ENCODE data around the gene CELF2.

CELF2 gene

DNA sequence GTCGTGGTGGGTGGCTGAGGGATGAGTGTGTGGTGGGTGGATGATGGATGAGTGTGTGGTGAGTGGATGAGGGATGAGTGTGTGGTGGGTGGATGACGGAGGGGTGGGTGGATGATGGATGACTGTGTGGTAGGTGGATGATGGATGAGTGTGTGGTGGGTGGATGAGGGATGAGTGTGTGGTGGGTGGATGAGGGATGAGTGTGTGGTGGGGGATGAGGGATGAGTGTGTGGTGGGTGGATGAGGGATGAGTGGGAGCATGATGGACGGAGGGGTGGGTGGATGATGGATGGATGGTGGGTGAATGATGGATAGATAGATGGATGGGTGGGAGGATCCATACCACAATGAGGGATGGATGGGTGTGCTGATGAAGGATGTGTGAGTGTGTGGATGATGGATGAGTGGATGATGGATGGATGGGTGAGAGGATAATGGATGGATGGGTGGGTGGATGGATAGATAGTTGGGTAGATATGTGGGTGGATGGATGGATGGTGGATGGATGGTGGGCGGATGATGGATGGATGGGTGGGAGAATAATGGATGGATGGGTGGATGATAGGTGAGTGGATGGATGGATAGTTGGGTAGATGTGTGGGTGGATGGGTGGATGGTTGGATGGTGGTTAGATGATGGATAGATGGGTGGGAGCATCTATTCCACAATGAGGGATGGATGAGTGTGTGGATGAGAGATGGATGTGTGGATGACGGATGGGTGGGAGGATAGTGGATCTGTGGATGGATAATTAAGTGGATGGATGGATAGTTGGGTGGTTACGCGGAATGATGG is 266.8 kb downstream of the CELF2 start:
- Histone ChIP-seq H3K4me3 (ENCODE audit: insufficient read depth, low read length, poor library complexity, severe bottlenecking) (no peak overlapping the region), H3K36me3 (ENCODE audit: low read length) (no peaks in the 10 kb centered on the region), H3K9ac (ENCODE audit: low read length) (no peak overlapping the region), H3K27me3 (ENCODE audit: low read length) (no peaks in the 10 kb centered on the region), H3K27ac (ENCODE audit: low read depth, low read length) (no peak overlapping the region), H3K79me2 (ENCODE audit: insufficient read depth, low read length) (no peaks in the 10 kb centered on the region), H3K9me3 (ENCODE audit: insufficient read depth, low read length) (no peaks in the 10 kb centered on the region), H4K20me1 (ENCODE audit: low read depth, low read length) (no peaks in the 10 kb centered on the region), H2AFZ (ENCODE audit: low read depth, low read length, severe bottlenecking) (no peak overlapping the region), H3F3A (ENCODE audit: insufficient read depth) (no peaks in the 10 kb centered on the region), H3K9me2 (replicated peaks; ENCODE audit: insufficient read depth, low read length) (no peaks in the 10 kb centered on the region), H3K4me2 (ENCODE audit: low read depth, low read length, poor library complexity, severe bottlenecking) (no peak overlapping the region)
- TF ChIP-seq EZH2phosphoT487 (conservative IDR thresholded peaks at IDR 0.05; ENCODE audit: low read length), result no peak

DNA sequence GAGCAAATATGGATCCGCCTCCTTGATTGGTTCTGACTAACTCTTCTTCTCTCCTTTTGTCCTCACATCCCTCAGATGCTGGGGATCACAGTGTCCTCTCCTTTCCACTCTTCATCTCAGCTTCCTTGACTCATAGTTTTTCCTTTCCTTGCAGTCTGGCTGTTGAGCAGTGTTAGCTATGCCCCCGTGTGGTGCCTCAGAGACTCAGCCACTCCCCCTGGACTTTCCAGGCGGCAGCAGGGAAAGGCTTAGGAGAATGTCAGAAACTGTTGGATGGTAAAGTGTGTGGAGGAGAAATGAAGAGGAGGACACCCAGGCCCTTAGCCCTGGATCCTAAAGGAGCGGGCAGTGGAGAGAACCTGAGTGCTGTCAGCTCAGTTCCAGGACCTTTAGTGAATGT is 267.5 kb downstream of the CELF2 start:
- Histone ChIP-seq H3K27me3 (ENCODE audit: low read length) (no peaks in the 10 kb centered on the region), H3F3A (ENCODE audit: insufficient read depth) (no peaks in the 10 kb centered on the region), H4K20me1 (ENCODE audit: low read depth, low read length) (no peaks in the 10 kb centered on the region), H3K9me2 (replicated peaks; ENCODE audit: insufficient read depth, low read length) (no peaks in the 10 kb centered on the region), H3K9me3 (ENCODE audit: insufficient read depth, low read length) (no peaks in the 10 kb centered on the region), H2AFZ (ENCODE audit: low read depth, low read length, severe bottlenecking) (no peak overlapping the region), H3K4me2 (ENCODE audit: low read depth, low read length, poor library complexity, severe bottlenecking) (no peak overlapping the region), H3K36me3 (ENCODE audit: low read length) (no peaks in the 10 kb centered on the region), H3K79me2 (ENCODE audit: insufficient read depth, low read length) (no peaks in the 10 kb centered on the region), H3K9ac (ENCODE audit: low read length) (no peak overlapping the region), H3K4me3 (ENCODE audit: insufficient read depth, low read length, poor library complexity, severe bottlenecking) (no peak overlapping the region), H3K27ac (ENCODE audit: low read depth, low read length) (no peak overlapping the region)
- TF ChIP-seq EZH2phosphoT487 (conservative IDR thresholded peaks at IDR 0.05; ENCODE audit: low read length), result no peak
- TF ChIP-seq, protein P1, sequence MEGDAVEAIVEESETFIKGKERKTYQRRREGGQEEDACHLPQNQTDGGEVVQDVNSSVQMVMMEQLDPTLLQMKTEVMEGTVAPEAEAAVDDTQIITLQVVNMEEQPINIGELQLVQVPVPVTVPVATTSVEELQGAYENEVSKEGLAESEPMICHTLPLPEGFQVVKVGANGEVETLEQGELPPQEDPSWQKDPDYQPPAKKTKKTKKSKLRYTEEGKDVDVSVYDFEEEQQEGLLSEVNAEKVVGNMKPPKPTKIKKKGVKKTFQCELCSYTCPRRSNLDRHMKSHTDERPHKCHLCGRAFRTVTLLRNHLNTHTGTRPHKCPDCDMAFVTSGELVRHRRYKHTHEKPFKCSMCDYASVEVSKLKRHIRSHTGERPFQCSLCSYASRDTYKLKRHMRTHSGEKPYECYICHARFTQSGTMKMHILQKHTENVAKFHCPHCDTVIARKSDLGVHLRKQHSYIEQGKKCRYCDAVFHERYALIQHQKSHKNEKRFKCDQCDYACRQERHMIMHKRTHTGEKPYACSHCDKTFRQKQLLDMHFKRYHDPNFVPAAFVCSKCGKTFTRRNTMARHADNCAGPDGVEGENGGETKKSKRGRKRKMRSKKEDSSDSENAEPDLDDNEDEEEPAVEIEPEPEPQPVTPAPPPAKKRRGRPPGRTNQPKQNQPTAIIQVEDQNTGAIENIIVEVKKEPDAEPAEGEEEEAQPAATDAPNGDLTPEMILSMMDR (IDR thresholded peaks at IDR 0.05; ENCODE audit: insufficient read depth, low read length, poor library complexity, severe bottlenecking), result no peak

DNA sequence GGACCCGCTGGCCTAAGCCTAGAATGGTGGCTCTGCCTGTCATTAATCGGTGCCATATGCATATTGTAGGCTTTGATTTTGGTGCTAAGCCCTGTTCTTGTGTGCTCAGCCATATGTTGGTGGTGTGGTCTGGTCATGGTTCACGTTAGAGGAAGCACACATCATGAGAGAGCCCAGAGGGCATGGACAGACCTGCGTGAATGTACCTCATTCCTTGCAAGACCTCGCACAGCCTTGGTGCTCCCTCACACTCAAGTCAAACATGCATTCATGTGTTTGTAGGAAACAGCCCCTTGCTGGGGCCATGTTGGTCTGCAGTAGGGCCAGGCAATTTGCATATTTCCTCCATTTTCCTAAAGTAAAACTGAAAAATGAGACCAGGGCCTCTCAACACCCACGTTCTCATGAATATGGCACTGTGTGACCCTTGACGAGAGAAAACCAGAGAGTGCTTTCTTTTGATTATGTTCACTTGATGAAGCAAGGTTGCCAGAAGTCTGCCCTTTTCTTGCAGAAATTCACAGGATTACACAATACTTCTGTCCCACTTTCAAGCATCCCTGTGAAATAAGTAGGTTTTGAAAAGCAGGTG is 268.7 kb downstream of the CELF2 start:
- H3K27me3 ChIP-seq (ENCODE audit: low read length), result no peaks in the 10 kb centered on the region
- no peaks in the 10 kb centered on the region for H3K36me3 ChIP-seq (ENCODE audit: low read length)
- H3K79me2 ChIP-seq (ENCODE audit: insufficient read depth, low read length), result no peaks in the 10 kb centered on the region
- H3K9me2 ChIP-seq (replicated peaks; ENCODE audit: insufficient read depth, low read length), result no peaks in the 10 kb centered on the region
- no peaks in the 10 kb centered on the region for H3F3A ChIP-seq (ENCODE audit: insufficient read depth)
- no peak overlapping the region for H3K4me2 ChIP-seq (ENCODE audit: low read depth, low read length, poor library complexity, severe bottlenecking)
- no peak overlapping the region for H3K4me3 ChIP-seq (ENCODE audit: insufficient read depth, low read length, poor library complexity, severe bottlenecking)
- H3K9me3 ChIP-seq (ENCODE audit: insufficient read depth, low read length), result no peaks in the 10 kb centered on the region
- no peak overlapping the region for H3K9ac ChIP-seq (ENCODE audit: low read length)
- no peak overlapping the region for H2AFZ ChIP-seq (ENCODE audit: low read depth, low read length, severe bottlenecking)
- H3K27ac ChIP-seq (ENCODE audit: low read depth, low read length), result no peak overlapping the region
- no peaks in the 10 kb centered on the region for H4K20me1 ChIP-seq (ENCODE audit: low read depth, low read length)
- TF ChIP-seq, protein P1 (IDR thresholded peaks at IDR 0.05; ENCODE audit: insufficient read depth, low read length, poor library complexity, severe bottlenecking), result no peak
- no peak for TF ChIP-seq EZH2phosphoT487 (conservative IDR thresholded peaks at IDR 0.05; ENCODE audit: low read length)

DNA sequence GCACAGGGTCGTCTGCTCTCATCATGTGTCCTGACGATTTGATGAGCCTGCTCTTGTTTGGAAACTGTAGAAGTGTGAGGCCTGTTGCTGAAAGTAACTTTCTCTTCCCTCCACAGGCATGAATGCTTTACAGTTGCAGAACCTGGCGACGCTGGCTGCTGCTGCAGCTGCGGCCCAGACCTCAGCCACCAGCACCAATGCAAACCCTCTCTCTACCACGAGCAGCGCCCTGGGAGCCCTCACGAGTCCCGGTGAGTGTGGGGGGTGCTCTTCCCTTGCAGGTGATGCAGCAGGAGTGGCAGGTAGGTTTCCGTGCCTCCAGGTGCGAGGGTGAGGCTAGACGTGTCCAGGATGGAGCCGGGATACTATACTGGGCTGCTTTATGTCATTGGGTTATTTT is 270.6 kb downstream of the CELF2 start:
- no peak overlapping the region for H3K27ac ChIP-seq (ENCODE audit: low read depth, low read length)
- H4K20me1 ChIP-seq (ENCODE audit: low read depth, low read length), result no peaks in the 10 kb centered on the region
- no peak for TF ChIP-seq EZH2phosphoT487 (conservative IDR thresholded peaks at IDR 0.05; ENCODE audit: low read length)
- TF ChIP-seq, protein P1 (IDR thresholded peaks at IDR 0.05; ENCODE audit: insufficient read depth, low read length, poor library complexity, severe bottlenecking), result no peak
- no peaks in the 10 kb centered on the region for H3K9me2 ChIP-seq (replicated peaks; ENCODE audit: insufficient read depth, low read length)
- no peaks in the 10 kb centered on the region for H3K9me3 ChIP-seq (ENCODE audit: insufficient read depth, low read length)
- H3K36me3 ChIP-seq (ENCODE audit: low read length), result no peaks in the 10 kb centered on the region
- no peaks in the 10 kb centered on the region for H3F3A ChIP-seq (ENCODE audit: insufficient read depth)
- no peak overlapping the region for H3K4me2 ChIP-seq (ENCODE audit: low read depth, low read length, poor library complexity, severe bottlenecking)
- H3K9ac ChIP-seq (ENCODE audit: low read length), result no peak overlapping the region
- no peaks in the 10 kb centered on the region for H3K79me2 ChIP-seq (ENCODE audit: insufficient read depth, low read length)
- H3K4me3 ChIP-seq (ENCODE audit: insufficient read depth, low read length, poor library complexity, severe bottlenecking), result no peak overlapping the region
- H3K27me3 ChIP-seq (ENCODE audit: low read length), result no peaks in the 10 kb centered on the region
- H2AFZ ChIP-seq (ENCODE audit: low read depth, low read length, severe bottlenecking), result no peak overlapping the region

Measured in SU-DHL-6 (cell line).